OCI-LY3 (cell line): ENCODE data around the gene TNRC6C.

Experiments
- EZH2phosphoT487 ChIP-seq: fragments of 200-600 bp; shearing (Covaris generic); IDR thresholded peaks from 2 replicates; pipeline ENCODE4 v1.6.1; 2018; ENCODE audit warnings: antibody characterized with exemption, mixed run types, low read depth
- TF ChIP-seq, protein P1 (sequence below): fragments of 200-600, 300-600 bp; sonication (generic); IDR thresholded peaks from 2 replicates; pipeline ENCODE4 v1.5.1; 2014; ENCODE audit warnings: antibody characterized with exemption, low read length, low read depth

DNA sequence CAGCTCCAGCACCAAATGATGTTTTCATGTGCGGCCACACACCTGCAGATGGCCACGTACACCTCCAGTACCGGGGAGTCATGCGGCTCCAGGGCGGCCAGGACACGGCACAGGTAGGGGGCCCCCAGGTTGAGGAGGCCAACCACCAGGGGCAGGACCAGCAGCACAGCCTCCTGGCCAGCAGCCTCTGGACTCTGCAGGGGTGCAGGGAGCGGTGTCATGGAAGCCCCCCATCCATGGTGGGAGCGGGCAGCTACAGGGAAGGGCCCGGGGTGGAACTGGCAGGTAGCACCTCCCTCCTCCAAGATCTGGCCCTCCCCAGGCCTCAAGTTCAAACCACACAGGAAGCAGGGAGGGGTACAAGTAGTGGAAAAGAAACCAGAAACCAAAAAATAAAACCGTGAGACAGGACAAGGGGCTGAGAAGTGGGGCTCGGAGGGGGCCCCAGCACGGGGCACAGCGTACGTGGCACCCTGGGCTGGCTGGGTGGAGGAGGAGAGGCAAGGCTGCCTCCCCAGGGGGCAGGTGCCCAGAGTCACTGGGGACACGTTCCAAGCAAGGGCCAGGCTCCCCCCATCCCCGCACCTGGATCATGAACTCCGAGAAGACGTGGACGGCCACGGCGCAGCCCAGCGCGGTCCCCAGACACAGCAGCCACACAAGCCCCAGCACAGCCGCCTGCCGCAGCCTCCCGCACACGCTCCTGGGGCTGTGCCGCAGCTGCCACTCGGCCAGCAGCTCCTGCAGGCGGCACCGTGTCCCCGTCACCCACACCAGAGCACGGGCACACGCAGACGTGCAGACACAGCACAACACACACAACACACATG lies 162.7 kb downstream of the TNRC6C start:
- TF ChIP-seq EZH2phosphoT487, result no peak
- TF ChIP-seq, protein P1, sequence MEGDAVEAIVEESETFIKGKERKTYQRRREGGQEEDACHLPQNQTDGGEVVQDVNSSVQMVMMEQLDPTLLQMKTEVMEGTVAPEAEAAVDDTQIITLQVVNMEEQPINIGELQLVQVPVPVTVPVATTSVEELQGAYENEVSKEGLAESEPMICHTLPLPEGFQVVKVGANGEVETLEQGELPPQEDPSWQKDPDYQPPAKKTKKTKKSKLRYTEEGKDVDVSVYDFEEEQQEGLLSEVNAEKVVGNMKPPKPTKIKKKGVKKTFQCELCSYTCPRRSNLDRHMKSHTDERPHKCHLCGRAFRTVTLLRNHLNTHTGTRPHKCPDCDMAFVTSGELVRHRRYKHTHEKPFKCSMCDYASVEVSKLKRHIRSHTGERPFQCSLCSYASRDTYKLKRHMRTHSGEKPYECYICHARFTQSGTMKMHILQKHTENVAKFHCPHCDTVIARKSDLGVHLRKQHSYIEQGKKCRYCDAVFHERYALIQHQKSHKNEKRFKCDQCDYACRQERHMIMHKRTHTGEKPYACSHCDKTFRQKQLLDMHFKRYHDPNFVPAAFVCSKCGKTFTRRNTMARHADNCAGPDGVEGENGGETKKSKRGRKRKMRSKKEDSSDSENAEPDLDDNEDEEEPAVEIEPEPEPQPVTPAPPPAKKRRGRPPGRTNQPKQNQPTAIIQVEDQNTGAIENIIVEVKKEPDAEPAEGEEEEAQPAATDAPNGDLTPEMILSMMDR, result no peak
